Activated naive CD4-positive, alpha-beta T cell treated with anti-CD3 and anti-CD28 coated beads, Interleukin-2, amount 10 ng/mL, durations not matched to agents 7 days and 5 days (primary cell): ENCODE results near the gene MMP11.

Experiments
- CTCF ChIA-PET: fragments of 350-600 bp; sonication (Branson Sonifier 250); formaldehyde crosslinking; loops from one replicate; lab custom pipeline; 2021; ENCODE audit warnings: antibody characterized with exemption; lab: Charles Lee
- DNase-seq: peaks from one replicate; pipeline ENCODE4 v3.0.0-alpha.2; 2020
- H3K27ac Mint-ChIP-seq: one replicate; pipeline ENCODE4 v1.8.0; 2021; ENCODE audit warnings: mild to moderate bottlenecking, moderate library complexity, mixed read lengths
- H3K27me3 Mint-ChIP-seq: one replicate; pipeline ENCODE4 v1.8.0; 2021; ENCODE audit warnings: mild to moderate bottlenecking, mixed read lengths
- H3K36me3 Mint-ChIP-seq: one replicate; pipeline ENCODE4 v1.8.0; 2021; ENCODE audit warnings: mixed read lengths
- H3K4me1 Mint-ChIP-seq: one replicate; pipeline ENCODE4 v1.8.0; 2021; ENCODE audit warnings: mixed read lengths
- H3K4me3 Mint-ChIP-seq: one replicate; pipeline ENCODE4 v1.8.0; 2021; ENCODE audit warnings: mild to moderate bottlenecking, moderate library complexity, mixed read lengths
- H3K9me3 Mint-ChIP-seq: one replicate; pipeline ENCODE4 v1.8.0; 2021; ENCODE audit warnings: mixed read lengths

The MMP11 gene

DNA sequence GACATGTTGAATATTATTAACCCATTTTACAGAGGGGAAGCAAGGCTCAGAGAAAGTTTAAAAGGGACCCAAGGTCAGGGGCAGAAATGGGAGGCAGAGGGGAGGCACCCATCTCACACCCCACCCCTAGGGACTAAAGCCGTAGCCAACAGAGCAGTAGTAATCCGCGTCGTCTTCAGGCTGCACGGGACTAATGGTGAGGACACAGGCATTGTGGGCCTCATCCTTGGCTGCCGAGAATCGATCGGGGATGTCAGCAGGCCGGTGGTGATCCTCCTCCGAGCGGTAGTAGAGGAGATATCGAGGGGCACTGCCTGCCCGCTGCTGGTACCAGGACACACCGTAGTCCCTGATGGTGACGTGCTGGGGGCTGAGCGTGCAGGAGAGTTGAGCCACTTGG lies 19.9 kb upstream of the MMP11 start:
- DNase-seq = no peak
- no peaks in the 10 kb centered on the region for H3K36me3 Mint-ChIP-seq
- CTCF ChIA-PET = no interaction called here
- H3K4me3 Mint-ChIP-seq = no peak overlapping the region
- H3K4me1 Mint-ChIP-seq = peaks cover 16% of the 10 kb centered on the region
- H3K27me3 Mint-ChIP-seq = peaks cover 18% of the 10 kb centered on the region
- H3K27ac Mint-ChIP-seq = no peak overlapping the region
- no peaks in the 10 kb centered on the region for H3K9me3 Mint-ChIP-seq

DNA sequence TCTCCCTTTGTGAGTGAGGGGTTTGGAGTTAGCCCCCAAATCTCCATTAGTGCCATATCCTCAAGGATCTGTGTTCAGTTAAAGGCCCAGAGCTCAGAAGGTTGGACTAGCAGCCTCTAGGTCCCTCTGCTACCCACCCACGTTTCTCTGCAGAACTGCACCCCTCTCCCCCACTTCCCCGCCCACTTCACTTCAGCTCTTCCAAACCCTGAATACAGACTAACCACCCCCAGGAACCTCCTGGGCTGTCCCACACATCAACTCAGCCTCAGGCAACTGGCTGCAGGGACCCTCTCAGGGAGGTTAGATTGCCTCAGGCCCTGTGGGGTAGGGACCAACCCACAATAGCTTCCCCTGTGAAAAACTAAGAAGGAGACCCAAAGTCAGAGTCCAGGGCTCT lies 19.3 kb upstream of the MMP11 start:
- CTCF ChIA-PET = no interaction called here
- no peaks in the 10 kb centered on the region for H3K36me3 Mint-ChIP-seq
- peaks cover 16% of the 10 kb centered on the region for H3K4me1 Mint-ChIP-seq
- peaks cover 21% of the 10 kb centered on the region for H3K27me3 Mint-ChIP-seq
- DNase-seq = no peak
- H3K27ac Mint-ChIP-seq = no peak overlapping the region
- H3K9me3 Mint-ChIP-seq = no peaks in the 10 kb centered on the region
- H3K4me3 Mint-ChIP-seq = no peak overlapping the region

DNA sequence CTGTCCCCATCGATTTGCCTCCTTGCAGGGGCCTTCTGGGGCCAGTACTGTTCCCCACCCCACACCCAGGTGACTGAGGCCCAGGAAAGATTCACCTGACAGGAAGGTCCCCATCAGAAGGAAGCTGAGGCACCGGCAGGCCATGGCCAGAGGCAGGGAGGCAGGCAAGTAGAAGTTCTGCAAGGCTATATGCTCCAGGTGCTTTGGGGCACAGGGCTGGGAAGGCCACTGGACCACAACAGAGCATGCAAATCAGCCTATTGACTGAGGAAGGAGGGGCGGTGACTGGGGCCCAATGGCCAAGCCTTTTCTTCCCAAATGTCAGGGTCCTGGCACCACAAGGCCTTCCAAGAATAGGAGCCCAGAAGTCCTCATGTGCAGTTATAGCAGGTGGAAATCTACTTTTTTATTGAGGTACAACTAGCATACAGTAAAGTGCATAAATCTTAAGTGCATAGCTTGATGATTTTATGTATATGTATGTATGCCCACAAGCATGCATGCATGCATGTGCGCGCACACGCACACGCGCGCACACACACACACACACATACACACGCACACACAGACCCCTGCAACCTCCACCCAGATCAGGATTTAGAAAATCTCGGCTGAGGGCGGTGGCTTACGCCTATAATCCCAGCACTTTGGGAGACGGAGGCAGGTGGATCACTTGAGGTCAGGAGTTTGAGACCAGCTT lies 18.3 kb upstream of the MMP11 start, which contains the start of gene VPREB3:
Gene VPREB3 (minus strand): TSS at position 206 of the 700 bp plus-strand sequence. CDS start 62 bp downstream, at position 144.
- DNase-seq = no peak
- CTCF ChIA-PET = no interaction called here
- H3K36me3 Mint-ChIP-seq = no peaks in the 10 kb centered on the region
- peaks cover 16% of the 10 kb centered on the region for H3K4me1 Mint-ChIP-seq
- no peak within 1 kb of the TSS for H3K27ac Mint-ChIP-seq
- no peaks in the 10 kb centered on the region for H3K9me3 Mint-ChIP-seq
- H3K4me3 Mint-ChIP-seq = no peak within 1 kb of the TSS
- H3K27me3 Mint-ChIP-seq = peaks cover 21% of the 10 kb centered on the region

DNA sequence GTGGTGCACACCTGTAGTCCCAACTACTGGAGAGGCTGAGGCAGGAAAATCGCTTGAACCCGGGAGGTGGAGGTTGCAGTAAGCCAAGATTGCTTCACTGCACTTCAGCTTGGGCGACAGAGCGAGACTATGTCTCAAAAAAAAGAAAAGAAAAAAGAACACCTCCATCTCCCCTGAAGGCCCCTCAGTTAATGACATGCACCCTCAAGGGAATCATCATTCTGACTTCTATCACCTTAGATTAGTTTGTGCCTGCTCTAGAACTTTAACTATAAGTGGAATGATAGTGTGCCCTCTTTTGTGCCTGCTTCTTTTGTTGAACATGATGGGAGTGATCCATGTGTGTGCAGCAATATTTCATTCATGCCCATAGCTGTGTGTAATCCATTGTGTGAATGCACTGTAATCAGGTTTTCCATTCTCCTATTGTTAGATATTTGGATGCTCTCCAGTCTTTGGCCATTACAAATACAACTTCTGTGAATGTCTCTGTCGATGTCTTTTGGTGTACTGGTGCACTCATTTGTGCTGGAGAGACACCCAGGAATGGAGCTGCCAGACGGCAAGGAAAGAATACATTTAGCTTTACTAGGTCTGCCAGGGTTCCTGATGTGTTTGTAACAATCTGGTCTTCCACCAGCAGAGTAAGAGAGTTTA lies 17.5 kb upstream of the MMP11 start:
- Mint-ChIP-seq H3K27me3 (peaks cover 22% of the 10 kb centered on the region), H3K9me3 (no peaks in the 10 kb centered on the region), H3K36me3 (no peaks in the 10 kb centered on the region), H3K27ac (no peak overlapping the region), H3K4me3 (no peak overlapping the region), H3K4me1 (peaks cover 10% of the 10 kb centered on the region)
- CTCF ChIA-PET = no interaction called here
- DNase-seq = no peak

DNA sequence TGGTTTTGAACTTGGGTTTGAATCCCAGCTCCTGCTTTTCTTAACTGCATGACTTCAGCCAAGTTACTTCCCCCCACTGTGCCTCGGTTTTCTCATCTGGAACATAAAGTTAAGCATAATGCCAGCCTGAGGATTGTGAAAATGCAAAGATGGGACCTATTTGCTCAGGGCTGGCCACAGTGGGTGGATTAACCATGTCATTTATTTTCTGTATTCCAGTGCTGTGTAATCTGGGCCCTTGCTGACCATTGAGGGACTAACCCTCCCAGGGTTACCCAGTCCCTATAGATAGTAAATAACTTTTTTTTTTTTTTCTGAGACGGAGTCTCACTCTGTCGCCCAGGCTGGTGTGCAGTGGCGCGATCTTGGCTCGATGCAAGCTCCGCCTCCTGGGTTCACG lies 16.9 kb upstream of the MMP11 start:
- Mint-ChIP-seq H3K27ac (no peak overlapping the region), H3K4me1 (peaks cover 5% of the 10 kb centered on the region), H3K36me3 (no peaks in the 10 kb centered on the region), H3K9me3 (no peaks in the 10 kb centered on the region), H3K4me3 (no peak overlapping the region), H3K27me3 (peaks cover 25% of the 10 kb centered on the region)
- no peak for DNase-seq
- CTCF ChIA-PET = no interaction called here

DNA sequence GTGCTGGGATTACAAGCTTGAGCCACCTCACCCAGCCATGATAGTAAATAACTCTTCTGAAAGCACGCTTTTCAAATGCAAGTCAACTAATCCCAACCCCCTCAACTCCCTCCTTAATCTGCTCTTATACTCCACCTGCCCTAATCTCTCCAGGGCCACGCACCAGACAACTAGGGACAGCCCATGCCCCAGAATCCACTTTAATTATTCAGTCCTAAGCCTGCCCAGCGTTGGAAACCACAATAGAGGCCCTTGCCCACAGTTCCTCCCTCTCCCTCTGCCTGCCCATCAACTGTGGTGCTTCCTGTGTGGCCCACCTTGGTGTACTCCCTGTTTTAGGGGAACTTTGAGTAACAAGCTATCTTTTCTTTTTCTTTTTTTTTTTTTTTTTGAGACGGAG lies 15.8 kb upstream of the MMP11 start:
- peaks cover 6% of the 10 kb centered on the region for H3K4me1 Mint-ChIP-seq
- peaks cover 27% of the 10 kb centered on the region for H3K27me3 Mint-ChIP-seq
- DNase-seq = no peak
- no peaks in the 10 kb centered on the region for H3K9me3 Mint-ChIP-seq
- H3K36me3 Mint-ChIP-seq = no peaks in the 10 kb centered on the region
- no peak overlapping the region for H3K27ac Mint-ChIP-seq
- H3K4me3 Mint-ChIP-seq = no peak overlapping the region
- CTCF ChIA-PET = interaction anchor here (0.6 kb wide), 1 partner anchor 16 kb away, joined by 3 read pairs; no protein-coding TSS in a partner anchor

DNA sequence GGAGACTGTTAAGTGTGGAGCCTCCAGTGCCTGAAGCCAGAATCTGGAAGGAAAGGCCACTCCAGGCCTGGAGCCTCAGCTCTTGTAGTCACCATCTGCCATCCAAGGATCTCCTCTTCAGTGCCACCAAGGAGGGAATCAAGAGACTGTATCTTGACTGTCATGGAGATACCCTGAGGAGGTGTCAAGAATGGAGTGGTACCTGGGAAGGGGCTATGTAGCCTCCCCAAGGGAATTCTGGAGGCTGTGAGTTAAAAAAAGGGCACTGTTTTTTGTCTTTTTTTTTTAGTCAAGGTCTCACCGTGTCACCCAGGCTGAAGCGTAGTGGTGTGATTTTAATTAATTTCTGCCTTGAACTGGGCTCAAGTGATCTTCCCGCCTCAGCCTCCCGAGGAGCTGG lies 13.1 kb upstream of the MMP11 start:
- H3K9me3 Mint-ChIP-seq = no peaks in the 10 kb centered on the region
- H3K27ac Mint-ChIP-seq = no peak overlapping the region
- H3K4me1 Mint-ChIP-seq = peaks cover 24% of the 10 kb centered on the region
- peaks cover 2% of the 10 kb centered on the region for H3K36me3 Mint-ChIP-seq
- no peak overlapping the region for H3K4me3 Mint-ChIP-seq
- no peak for DNase-seq
- H3K27me3 Mint-ChIP-seq = peaks cover 17% of the 10 kb centered on the region
- CTCF ChIA-PET = interaction anchor here (1.3 kb wide), 1 partner anchor 90 kb away, joined by 3 read pairs; no protein-coding TSS in a partner anchor

DNA sequence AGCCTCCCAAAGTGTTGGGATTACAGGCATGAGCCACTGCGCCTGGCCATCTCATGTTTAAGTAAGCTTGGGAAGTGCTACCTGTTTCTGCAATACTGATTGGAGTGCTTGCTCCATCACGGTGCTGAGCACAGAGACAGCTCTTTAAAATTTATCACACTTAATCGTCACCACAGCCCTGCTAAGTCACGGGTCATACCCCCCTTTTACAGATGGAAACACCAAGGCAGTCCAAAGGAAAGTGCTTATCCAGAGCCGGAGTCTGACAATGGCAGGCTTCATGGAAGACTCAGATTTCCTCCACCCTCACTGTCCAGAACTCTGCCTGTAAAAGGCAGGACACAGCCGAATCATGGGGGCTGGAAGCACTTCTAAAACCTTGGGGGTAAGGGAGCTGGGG lies 12.6 kb upstream of the MMP11 start:
- no peak overlapping the region for H3K27ac Mint-ChIP-seq
- H3K9me3 Mint-ChIP-seq = no peaks in the 10 kb centered on the region
- peaks cover 17% of the 10 kb centered on the region for H3K27me3 Mint-ChIP-seq
- H3K36me3 Mint-ChIP-seq = peaks cover 4% of the 10 kb centered on the region
- no peak for DNase-seq
- no peak overlapping the region for H3K4me3 Mint-ChIP-seq
- peaks cover 29% of the 10 kb centered on the region for H3K4me1 Mint-ChIP-seq
- CTCF ChIA-PET = interaction anchor here (1.3 kb wide), 1 partner anchor 90 kb away, joined by 3 read pairs; no protein-coding TSS in a partner anchor

DNA sequence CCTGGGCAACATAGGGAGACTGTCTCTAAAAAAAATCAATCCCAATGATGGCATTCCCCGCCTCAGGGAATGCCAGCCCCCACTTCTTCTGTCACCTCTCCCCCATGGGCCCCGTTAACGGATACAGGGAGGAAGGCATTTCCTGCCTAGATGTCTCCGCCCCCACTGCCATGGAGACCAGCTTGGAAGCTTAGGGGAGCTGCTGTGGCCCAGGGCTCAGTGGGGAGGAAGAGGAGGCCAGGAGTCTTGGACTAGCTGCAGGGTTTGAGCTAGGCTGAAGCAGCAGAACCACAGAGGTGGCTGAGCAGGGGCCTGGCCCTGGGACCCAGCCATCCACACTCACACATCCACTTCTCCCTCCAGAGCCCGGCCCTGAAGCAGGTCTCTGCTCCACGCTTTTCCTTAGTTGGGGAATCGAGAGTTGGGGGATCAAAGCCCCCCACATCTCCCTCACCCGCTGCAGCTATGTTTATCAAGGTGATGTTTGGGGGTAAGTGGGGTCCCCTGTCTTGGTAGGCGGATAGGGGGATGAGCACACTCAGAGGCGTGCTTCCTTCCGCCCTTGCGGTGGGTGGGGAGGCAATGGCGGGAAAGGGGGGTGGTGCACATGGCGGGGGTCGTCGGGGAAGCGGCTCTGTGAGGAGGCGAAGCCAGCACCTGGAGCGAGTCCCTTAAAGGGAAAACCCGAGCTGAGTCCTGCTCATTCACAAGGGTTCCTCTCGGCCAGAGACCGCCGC lies 9.6 kb upstream of the MMP11 start, which contains the start of gene C22orf15:
Gene C22orf15 (plus strand): TSS at position 149 of the 737 bp plus-strand sequence. CDS start 317 bp downstream, at position 466.
- peak within 1 kb of the TSS; percentile 77 for H3K27ac Mint-ChIP-seq
- no peaks in the 10 kb centered on the region for H3K9me3 Mint-ChIP-seq
- peak; percentile 60 for DNase-seq
- H3K4me3 Mint-ChIP-seq = peak within 1 kb of the TSS; percentile 66
- H3K4me1 Mint-ChIP-seq = peaks cover 47% of the 10 kb centered on the region
- H3K27me3 Mint-ChIP-seq = peaks cover 10% of the 10 kb centered on the region
- CTCF ChIA-PET = interaction anchor here (2.5 kb wide), 1 partner anchor 135 kb away, joined by 8 read pairs; no protein-coding TSS in a partner anchor
- H3K36me3 Mint-ChIP-seq = peaks cover 12% of the 10 kb centered on the region

DNA sequence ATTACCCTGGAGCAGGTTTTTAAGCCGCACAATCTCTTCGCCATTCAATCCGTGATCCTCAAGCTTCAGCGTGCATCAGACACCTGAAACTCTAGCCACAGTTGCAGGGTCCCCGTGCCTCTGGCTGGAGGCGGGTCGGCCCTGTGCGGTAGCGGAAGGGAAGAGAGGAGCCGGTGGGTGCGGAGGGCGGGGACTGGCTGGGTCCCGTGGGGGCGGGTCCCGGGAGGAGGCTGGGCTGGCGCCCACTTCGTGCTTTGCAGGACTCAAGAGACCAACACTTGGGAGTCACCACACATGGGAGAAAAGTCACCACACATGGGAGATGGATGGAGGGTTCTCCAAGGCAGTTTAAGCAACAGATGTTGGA lies 9.1 kb upstream of the MMP11 start:
- no peaks in the 10 kb centered on the region for H3K9me3 Mint-ChIP-seq
- CTCF ChIA-PET = interaction anchor here (2.5 kb wide), 1 partner anchor 136 kb away, joined by 8 read pairs; no protein-coding TSS in a partner anchor
- H3K36me3 Mint-ChIP-seq = peaks cover 12% of the 10 kb centered on the region
- H3K27me3 Mint-ChIP-seq = peaks cover 10% of the 10 kb centered on the region
- H3K27ac Mint-ChIP-seq = peak overlapping the region; percentile 77
- peak; percentile 76 for DNase-seq
- H3K4me3 Mint-ChIP-seq = peak overlapping the region; percentile 66
- H3K4me1 Mint-ChIP-seq = peaks cover 52% of the 10 kb centered on the region

DNA sequence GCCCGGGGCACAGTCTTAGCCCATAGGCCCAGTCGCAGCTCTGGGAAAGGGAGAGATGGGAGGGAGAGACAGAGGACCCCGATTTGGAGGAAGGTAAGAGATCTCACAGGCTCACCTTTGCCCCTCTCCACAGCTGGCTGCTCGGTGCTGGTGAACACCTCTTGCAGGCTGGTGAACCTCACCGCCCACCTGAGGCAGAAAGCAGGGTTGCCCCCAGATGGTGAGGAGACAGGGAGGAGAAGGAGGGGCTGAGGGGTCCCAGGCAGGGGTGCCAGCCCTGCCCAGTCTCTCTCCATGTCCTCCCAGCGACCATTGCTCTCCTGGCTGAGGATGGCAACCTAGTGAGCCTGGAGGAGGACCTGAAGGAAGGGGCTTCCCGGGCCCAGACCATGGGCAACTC lies 8.7 kb upstream of the MMP11 start:
- peak overlapping the region; percentile 66 for H3K4me3 Mint-ChIP-seq
- H3K27me3 Mint-ChIP-seq = peaks cover 10% of the 10 kb centered on the region
- no peaks in the 10 kb centered on the region for H3K9me3 Mint-ChIP-seq
- H3K36me3 Mint-ChIP-seq = peaks cover 12% of the 10 kb centered on the region
- H3K4me1 Mint-ChIP-seq = peaks cover 52% of the 10 kb centered on the region
- CTCF ChIA-PET = interaction anchor here (2.5 kb wide), 1 partner anchor 136 kb away, joined by 8 read pairs; no protein-coding TSS in a partner anchor
- H3K27ac Mint-ChIP-seq = no peak overlapping the region
- DNase-seq = no peak

DNA sequence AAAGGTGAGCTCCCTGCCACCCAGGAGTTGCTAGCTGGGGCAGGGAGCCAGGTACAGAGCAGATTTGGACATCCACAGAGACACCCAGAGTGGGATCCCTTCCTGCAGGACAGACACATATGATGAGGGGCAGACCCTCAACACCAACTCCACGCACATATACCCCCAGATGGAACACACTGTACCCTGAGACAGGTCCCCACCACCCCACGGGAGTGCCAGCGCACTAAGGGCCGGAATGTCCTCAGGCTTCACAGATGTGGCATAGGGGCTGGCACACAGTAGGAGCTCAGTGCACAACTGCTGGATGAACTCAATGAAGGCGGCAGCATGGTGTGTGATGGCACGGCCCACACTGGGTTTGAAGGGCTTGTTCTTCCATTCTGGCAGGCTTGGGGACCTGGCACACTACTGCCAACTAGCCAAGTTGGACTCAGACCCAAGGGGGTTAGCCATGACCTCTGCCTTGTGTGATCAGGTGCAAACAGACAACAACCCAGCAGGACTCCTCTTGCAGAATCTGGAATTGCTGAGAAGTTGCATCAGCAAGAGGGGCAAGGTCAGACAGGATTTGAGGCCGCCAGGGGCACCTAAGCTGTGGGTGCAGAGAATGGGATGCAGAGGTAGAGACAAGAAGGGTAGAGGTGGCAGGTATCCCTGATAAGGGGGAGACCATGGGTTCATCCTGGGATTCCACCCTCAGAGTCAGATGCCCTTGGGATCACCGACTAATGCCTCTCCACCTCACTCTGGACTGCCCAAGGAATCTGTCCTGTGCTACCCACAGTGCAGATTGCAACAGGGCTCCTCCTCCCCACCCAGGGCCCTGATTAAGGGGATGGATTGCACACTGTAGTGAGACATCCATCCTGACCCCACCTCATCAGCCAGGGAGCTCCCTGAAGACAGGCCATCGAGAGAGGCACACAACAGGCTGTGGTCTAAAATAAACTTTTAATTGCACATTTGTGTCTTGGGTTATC lies 7.5 kb upstream of the MMP11 start:
- Mint-ChIP-seq H3K4me3 (peak overlapping the region; percentile 3), H3K27me3 (peaks cover 14% of the 10 kb centered on the region), H3K27ac (peak overlapping the region; percentile 60), H3K4me1 (peaks cover 55% of the 10 kb centered on the region), H3K36me3 (peaks cover 12% of the 10 kb centered on the region), H3K9me3 (no peaks in the 10 kb centered on the region)
- CTCF ChIA-PET = interaction anchor here (0.7 to 2.5 kb wide), 2 partner anchors 48 to 137 kb away, joined by 3 to 8 read pairs; no protein-coding TSS in a partner anchor
- no peak for DNase-seq

DNA sequence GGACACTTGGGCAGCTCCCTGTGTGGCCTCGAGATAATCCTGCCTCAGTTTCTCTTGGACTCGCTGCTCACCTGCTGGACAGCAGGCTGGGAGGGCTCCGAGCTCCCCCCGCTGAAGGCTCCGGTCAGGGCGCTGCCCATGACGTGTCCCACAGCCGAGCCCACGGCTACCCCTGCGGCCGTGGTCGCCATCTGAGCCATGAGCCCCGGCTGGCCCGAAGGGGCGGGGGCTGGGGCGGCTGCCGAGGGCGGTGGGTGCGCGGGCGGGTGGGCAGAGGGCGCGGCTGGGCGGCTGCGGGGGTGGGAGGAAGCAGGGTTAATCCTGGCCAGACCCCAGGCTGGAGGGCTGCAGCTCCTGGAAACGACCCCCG lies 5.4 kb upstream of the MMP11 start:
- Mint-ChIP-seq H3K27me3 (peaks cover 8% of the 10 kb centered on the region), H3K36me3 (peaks cover 12% of the 10 kb centered on the region), H3K4me1 (peaks cover 68% of the 10 kb centered on the region), H3K27ac (peak overlapping the region; percentile 60), H3K9me3 (no peaks in the 10 kb centered on the region), H3K4me3 (peak overlapping the region; percentile 80)
- CTCF ChIA-PET = interaction anchor here (0.6 to 1.7 kb wide), 6 partner anchors 22 to 135 kb away, joined by 3 to 5 read pairs (median 3); partner anchors contain the start of gene DRICH1
- no peak for DNase-seq
